Measurements from ENCODE around the gene YY1. TPM values are rescaled to one million over a fixed set of nuclear protein-coding genes. Genes with fewer than 3 reads are reported as not detected.

Gene YY1
- total and polyA plus RNA-seq, 9 of the 15 experiments (the other 6 are each of a cell fraction or from before 2014, with no cell fraction given), result 20.8 to 74.2 (median 46.7) TPM

DNA sequence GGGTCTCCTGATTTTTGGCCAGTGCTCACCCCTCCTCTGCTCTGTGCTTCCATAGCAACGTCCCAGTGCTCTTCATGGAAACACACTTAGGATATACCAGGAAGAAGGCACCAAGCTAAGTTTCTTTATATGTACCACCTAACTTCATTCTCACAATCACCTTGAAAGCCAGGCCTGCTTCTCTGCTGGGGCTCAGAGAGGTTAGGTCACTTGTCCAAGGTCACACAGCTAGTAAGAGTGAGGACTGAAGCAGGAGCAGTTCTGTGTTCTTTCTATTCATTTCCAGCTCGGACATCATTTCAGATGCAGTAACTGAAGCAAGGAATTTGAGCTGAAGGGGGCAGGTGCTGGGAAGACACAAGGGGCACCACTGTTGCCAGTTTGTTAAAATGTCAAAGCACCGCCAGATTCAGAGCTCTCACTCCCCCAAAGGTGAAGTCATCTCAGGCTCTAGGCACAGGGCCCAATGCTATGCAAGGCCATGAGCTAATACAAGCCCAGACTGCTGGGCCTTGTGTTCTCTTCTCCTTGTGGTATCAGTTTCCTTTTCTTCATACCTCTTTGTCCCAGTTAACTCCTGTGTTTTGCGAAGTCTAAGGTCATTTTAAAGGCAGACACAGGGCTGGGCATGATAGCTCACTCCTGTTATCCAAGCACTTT, 19.7 kb upstream of the YY1 start (continued):
- TF ChIP-seq, protein P1, sequence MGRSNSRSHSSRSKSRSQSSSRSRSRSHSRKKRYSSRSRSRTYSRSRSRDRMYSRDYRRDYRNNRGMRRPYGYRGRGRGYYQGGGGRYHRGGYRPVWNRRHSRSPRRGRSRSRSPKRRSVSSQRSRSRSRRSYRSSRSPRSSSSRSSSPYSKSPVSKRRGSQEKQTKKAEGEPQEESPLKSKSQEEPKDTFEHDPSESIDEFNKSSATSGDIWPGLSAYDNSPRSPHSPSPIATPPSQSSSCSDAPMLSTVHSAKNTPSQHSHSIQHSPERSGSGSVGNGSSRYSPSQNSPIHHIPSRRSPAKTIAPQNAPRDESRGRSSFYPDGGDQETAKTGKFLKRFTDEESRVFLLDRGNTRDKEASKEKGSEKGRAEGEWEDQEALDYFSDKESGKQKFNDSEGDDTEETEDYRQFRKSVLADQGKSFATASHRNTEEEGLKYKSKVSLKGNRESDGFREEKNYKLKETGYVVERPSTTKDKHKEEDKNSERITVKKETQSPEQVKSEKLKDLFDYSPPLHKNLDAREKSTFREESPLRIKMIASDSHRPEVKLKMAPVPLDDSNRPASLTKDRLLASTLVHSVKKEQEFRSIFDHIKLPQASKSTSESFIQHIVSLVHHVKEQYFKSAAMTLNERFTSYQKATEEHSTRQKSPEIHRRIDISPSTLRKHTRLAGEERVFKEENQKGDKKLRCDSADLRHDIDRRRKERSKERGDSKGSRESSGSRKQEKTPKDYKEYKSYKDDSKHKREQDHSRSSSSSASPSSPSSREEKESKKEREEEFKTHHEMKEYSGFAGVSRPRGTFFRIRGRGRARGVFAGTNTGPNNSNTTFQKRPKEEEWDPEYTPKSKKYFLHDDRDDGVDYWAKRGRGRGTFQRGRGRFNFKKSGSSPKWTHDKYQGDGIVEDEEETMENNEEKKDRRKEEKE (IDR thresholded peaks at IDR 0.05; ENCODE audit: borderline replicate concordance in 1 of 2, control insufficient read depth in 1 of 2, low read depth in 2 of 2, low read length in 1 of 2), result no peak
- no peak for TF ChIP-seq RB1 (IDR thresholded peaks at IDR 0.05; ENCODE audit: low read depth)
- peak; percentile 27 to 70; a peak in 2 of 4 replicates for TF ChIP-seq KDM1A (IDR thresholded peaks at IDR 0.05)
- no peak for TF ChIP-seq ZNF586 (CRISPR knock-in tag; conservative IDR thresholded peaks at IDR 0.05)
- no peak for TF ChIP-seq NCOR1 (IDR thresholded peaks at IDR 0.05)
- TF ChIP-seq CHD4 (IDR thresholded peaks at IDR 0.05; ENCODE audit: insufficient read depth, insufficient replicate concordance, low read depth, low read length, poor library complexity, severe bottlenecking), result no peak
- TF ChIP-seq THRAP3 (IDR thresholded peaks at IDR 0.05; ENCODE audit: borderline replicate concordance), result no peak
- TF ChIP-seq, protein P2, sequence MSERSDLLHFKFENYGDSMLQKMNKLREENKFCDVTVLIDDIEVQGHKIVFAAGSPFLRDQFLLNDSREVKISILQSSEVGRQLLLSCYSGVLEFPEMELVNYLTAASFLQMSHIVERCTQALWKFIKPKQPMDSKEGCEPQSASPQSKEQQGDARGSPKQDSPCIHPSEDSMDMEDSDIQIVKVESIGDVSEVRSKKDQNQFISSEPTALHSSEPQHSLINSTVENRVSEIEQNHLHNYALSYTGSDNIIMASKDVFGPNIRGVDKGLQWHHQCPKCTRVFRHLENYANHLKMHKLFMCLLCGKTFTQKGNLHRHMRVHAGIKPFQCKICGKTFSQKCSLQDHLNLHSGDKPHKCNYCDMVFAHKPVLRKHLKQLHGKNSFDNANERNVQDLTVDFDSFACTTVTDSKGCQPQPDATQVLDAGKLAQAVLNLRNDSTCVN (CRISPR knock-in tag; IDR thresholded peaks at IDR 0.05), result no peak
- no peak for TF ChIP-seq DPF2 (IDR thresholded peaks at IDR 0.05)
- TF ChIP-seq, protein P3, sequence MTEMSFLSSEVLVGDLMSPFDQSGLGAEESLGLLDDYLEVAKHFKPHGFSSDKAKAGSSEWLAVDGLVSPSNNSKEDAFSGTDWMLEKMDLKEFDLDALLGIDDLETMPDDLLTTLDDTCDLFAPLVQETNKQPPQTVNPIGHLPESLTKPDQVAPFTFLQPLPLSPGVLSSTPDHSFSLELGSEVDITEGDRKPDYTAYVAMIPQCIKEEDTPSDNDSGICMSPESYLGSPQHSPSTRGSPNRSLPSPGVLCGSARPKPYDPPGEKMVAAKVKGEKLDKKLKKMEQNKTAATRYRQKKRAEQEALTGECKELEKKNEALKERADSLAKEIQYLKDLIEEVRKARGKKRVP (CRISPR knock-in tag; IDR thresholded peaks at IDR 0.05), result no peak
- TF ChIP-seq, protein P4, sequence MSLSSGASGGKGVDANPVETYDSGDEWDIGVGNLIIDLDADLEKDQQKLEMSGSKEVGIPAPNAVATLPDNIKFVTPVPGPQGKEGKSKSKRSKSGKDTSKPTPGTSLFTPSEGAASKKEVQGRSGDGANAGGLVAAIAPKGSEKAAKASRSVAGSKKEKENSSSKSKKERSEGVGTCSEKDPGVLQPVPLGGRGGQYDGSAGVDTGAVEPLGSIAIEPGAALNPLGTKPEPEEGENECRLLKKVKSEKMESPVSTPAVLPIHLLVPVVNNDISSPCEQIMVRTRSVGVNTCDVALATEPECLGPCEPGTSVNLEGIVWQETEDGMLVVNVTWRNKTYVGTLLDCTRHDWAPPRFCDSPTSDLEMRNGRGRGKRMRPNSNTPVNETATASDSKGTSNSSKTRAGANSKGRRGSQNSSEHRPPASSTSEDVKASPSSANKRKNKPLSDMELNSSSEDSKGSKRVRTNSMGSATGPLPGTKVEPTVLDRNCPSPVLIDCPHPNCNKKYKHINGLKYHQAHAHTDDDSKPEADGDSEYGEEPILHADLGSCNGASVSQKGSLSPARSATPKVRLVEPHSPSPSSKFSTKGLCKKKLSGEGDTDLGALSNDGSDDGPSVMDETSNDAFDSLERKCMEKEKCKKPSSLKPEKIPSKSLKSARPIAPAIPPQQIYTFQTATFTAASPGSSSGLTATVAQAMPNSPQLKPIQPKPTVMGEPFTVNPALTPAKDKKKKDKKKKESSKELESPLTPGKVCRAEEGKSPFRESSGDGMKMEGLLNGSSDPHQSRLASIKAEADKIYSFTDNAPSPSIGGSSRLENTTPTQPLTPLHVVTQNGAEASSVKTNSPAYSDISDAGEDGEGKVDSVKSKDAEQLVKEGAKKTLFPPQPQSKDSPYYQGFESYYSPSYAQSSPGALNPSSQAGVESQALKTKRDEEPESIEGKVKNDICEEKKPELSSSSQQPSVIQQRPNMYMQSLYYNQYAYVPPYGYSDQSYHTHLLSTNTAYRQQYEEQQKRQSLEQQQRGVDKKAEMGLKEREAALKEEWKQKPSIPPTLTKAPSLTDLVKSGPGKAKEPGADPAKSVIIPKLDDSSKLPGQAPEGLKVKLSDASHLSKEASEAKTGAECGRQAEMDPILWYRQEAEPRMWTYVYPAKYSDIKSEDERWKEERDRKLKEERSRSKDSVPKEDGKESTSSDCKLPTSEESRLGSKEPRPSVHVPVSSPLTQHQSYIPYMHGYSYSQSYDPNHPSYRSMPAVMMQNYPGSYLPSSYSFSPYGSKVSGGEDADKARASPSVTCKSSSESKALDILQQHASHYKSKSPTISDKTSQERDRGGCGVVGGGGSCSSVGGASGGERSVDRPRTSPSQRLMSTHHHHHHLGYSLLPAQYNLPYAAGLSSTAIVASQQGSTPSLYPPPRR (CRISPR knock-in tag; IDR thresholded peaks at IDR 0.05; ENCODE audit: borderline replicate concordance), result no peak
- TF ChIP-seq, protein P5, sequence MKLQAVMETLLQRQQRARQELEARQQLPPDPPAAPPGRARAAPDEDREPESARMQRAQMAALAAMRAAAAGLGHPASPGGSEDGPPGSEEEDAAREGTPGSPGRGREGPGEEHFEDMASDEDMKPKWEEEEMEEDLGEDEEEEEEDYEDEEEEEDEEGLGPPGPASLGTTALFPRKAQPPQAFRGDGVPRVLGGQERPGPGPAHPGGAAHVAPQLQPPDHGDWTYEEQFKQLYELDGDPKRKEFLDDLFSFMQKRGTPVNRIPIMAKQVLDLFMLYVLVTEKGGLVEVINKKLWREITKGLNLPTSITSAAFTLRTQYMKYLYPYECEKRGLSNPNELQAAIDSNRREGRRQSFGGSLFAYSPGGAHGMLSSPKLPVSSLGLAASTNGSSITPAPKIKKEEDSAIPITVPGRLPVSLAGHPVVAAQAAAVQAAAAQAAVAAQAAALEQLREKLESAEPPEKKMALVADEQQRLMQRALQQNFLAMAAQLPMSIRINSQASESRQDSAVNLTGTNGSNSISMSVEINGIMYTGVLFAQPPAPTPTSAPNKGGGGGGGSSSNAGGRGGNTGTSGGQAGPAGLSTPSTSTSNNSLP (IDR thresholded peaks at IDR 0.05; ENCODE audit: borderline replicate concordance, low read depth, low read length), result no peak
- no peak for TF ChIP-seq ZNF668 (CRISPR knock-in tag; IDR thresholded peaks at IDR 0.05)
